ENCODE measurements around the gene DNAJB2. TPM values are rescaled to one million over a fixed set of nuclear protein-coding genes. Genes with fewer than 3 reads are reported as not detected.
"Not testable (repeated sequence)": the region's sequence is repeated elsewhere in the genome, so short reads cannot be mapped to it uniquely, and the experiment has no call there.

The DNAJB2 gene
- total RNA-seq, 2 experiments from 2014 or later: 48.2 to 49.0 TPM

GRCh38 chr2:219300022-219300421, 20.9 kb downstream of the DNAJB2 start:
- no peak overlapping the region for H3K4me3 Mint-ChIP-seq
- H3K9me3 Mint-ChIP-seq (ENCODE audit: low read depth): no peaks in the 10 kb centered on the region
- ATAC-seq (no peak), DNase-seq (no peak)
- no peaks in the 10 kb centered on the region for H3K36me3 Mint-ChIP-seq
- peaks cover 9% of the 10 kb centered on the region for H3K4me1 Mint-ChIP-seq
- peaks cover 56% of the 10 kb centered on the region for H3K27me3 Mint-ChIP-seq
- H3K27ac Mint-ChIP-seq: no peak overlapping the region
- CTCF ChIA-PET: interaction anchor here (0.8 to 4.4 kb wide), 17 partner anchors 9 to 304 kb away, joined by 3 to 32 read pairs (median 4); partner anchors contain the start of genes NHEJ1 and PTPRN

GRCh38 chr2:219302412-219302968, 23.3 kb downstream of the DNAJB2 start:
- CTCF ChIA-PET: interaction anchor here (1.1 to 1.4 kb wide), 3 partner anchors 7 to 50 kb away, joined by 3 to 4 read pairs (median 3); partner anchors contain the start of gene TUBA4B
- Mint-ChIP-seq H3K36me3 (no peaks in the 10 kb centered on the region), H3K4me1 (peaks cover 5% of the 10 kb centered on the region), H3K9me3 (ENCODE audit: low read depth) (no peaks in the 10 kb centered on the region), H3K27ac (no peak overlapping the region), H3K27me3 (peaks cover 63% of the 10 kb centered on the region), H3K4me3 (no peak overlapping the region)
- DNase-seq (no peak), ATAC-seq (no peak)

- CTCF ChIA-PET: interaction anchor here (1.6 kb wide), 1 partner anchor 9 kb away, joined by 6 read pairs; no protein-coding TSS in a partner anchor
- H3K27me3 Mint-ChIP-seq: peaks cover 69% of the 10 kb centered on the region
- no peak for DNase-seq
These were observed 25.1 kb downstream of the DNAJB2 start for GRCh38 chr2:219304223-219304622.

GRCh38 chr2:219306047-219306446, 26.9 kb downstream of the DNAJB2 start:
- ATAC-seq (no peak), DNase-seq (no peak)
- CTCF ChIA-PET: interaction anchor here (0.7 kb wide), 1 partner anchor 27 kb away, joined by 3 read pairs; the partner anchor contains the start of gene DNAJB2
- Mint-ChIP-seq H3K4me1 (no peaks in the 10 kb centered on the region), H3K4me3 (no peak overlapping the region), H3K9me3 (ENCODE audit: low read depth) (no peaks in the 10 kb centered on the region), H3K27me3 (peaks cover 67% of the 10 kb centered on the region), H3K27ac (no peak overlapping the region), H3K36me3 (no peaks in the 10 kb centered on the region)

More at GRCh38 chr2:219304223-219304622, 25.1 kb downstream of the DNAJB2 start:
- Mint-ChIP-seq H3K36me3 (no peaks in the 10 kb centered on the region), H3K9me3 (ENCODE audit: low read depth) (no peaks in the 10 kb centered on the region), H3K4me1 (peaks cover under 1% of the 10 kb centered on the region), H3K27ac (no peak overlapping the region), H3K4me3 (no peak overlapping the region)
- no peak for ATAC-seq

GRCh38 chr2:219308142-219309101, 29.3 kb downstream of the DNAJB2 start:
- H3K4me1 Mint-ChIP-seq: no peaks in the 10 kb centered on the region
- H3K27ac Mint-ChIP-seq: no peak overlapping the region
- H3K27me3 Mint-ChIP-seq: peaks cover 55% of the 10 kb centered on the region
- no peaks in the 10 kb centered on the region for H3K36me3 Mint-ChIP-seq
- DNase-seq (peak; percentile 79), ATAC-seq (peak; percentile 94)
- no peaks in the 10 kb centered on the region for H3K9me3 Mint-ChIP-seq (ENCODE audit: low read depth)
- CTCF ChIA-PET: interaction anchor here (0.6 to 1.4 kb wide), 4 partner anchors 13 to 279 kb away, joined by 3 to 7 read pairs (median 3); no protein-coding TSS in a partner anchor
- no peak overlapping the region for H3K4me3 Mint-ChIP-seq

GRCh38 chr2:219309278-219309677, 30.1 kb downstream of the DNAJB2 start, which contains the start of gene PTPRN:
Gene PTPRN (minus strand): TSS chr2:219309401. CDS start chr2:219309332, 69 bp downstream.
- no peaks in the 10 kb centered on the region for H3K36me3 Mint-ChIP-seq
- DNase-seq (no peak), ATAC-seq (no peak)
- H3K27me3 Mint-ChIP-seq: peaks cover 53% of the 10 kb centered on the region
- no peaks in the 10 kb centered on the region for H3K4me1 Mint-ChIP-seq
- H3K4me3 Mint-ChIP-seq: no peak within 1 kb of the TSS
- no peak within 1 kb of the TSS for H3K27ac Mint-ChIP-seq
- no peaks in the 10 kb centered on the region for H3K9me3 Mint-ChIP-seq (ENCODE audit: low read depth)
- CTCF ChIA-PET: interaction anchor here (0.7 to 1.6 kb wide), 4 partner anchors 10 to 251 kb away, joined by 3 to 7 read pairs (median 5); no protein-coding TSS in a partner anchor

GRCh38 chr2:219312683-219313263, 33.6 kb downstream of the DNAJB2 start:
- not testable (repeated sequence) for H3K4me1 Mint-ChIP-seq; ATAC-seq; H3K27ac Mint-ChIP-seq; H3K4me3 Mint-ChIP-seq; H3K36me3 Mint-ChIP-seq; DNase-seq; H3K9me3 Mint-ChIP-seq (ENCODE audit: low read depth)
- H3K27me3 Mint-ChIP-seq: peaks cover 27% of the 10 kb centered on the region
- CTCF ChIA-PET: interaction anchor here (0.9 kb wide), 1 partner anchor 153 kb away, joined by 3 read pairs; no protein-coding TSS in a partner anchor

GRCh38 chr2:219314804-219315468, 35.8 kb downstream of the DNAJB2 start:
- H3K36me3 Mint-ChIP-seq: no peaks in the 10 kb centered on the region
- no peak overlapping the region for H3K27ac Mint-ChIP-seq
- no peaks in the 10 kb centered on the region for H3K9me3 Mint-ChIP-seq (ENCODE audit: low read depth)
- CTCF ChIA-PET: interaction anchor here (1.0 to 1.3 kb wide), 2 partner anchors 20 to 195 kb away, joined by 3 to 4 read pairs; no protein-coding TSS in a partner anchor
- H3K4me3 Mint-ChIP-seq: no peak overlapping the region
- DNase-seq (no peak), ATAC-seq (no peak)
- H3K27me3 Mint-ChIP-seq: peaks cover 14% of the 10 kb centered on the region
- H3K4me1 Mint-ChIP-seq: no peaks in the 10 kb centered on the region

GRCh38 chr2:219323434-219323833, 44.3 kb downstream of the DNAJB2 start:
- no peak overlapping the region for H3K27ac Mint-ChIP-seq
- DNase-seq (no peak), ATAC-seq (no peak)
- CTCF ChIA-PET: no interaction called here
- no peaks in the 10 kb centered on the region for H3K9me3 Mint-ChIP-seq (ENCODE audit: low read depth)
- H3K36me3 Mint-ChIP-seq: no peaks in the 10 kb centered on the region
- H3K4me1 Mint-ChIP-seq: peaks cover 3% of the 10 kb centered on the region
- H3K27me3 Mint-ChIP-seq: peaks cover 45% of the 10 kb centered on the region
- no peak overlapping the region for H3K4me3 Mint-ChIP-seq

GRCh38 chr2:219325136-219325535, 46.0 kb downstream of the DNAJB2 start:
- no peak overlapping the region for H3K4me3 Mint-ChIP-seq
- no peaks in the 10 kb centered on the region for H3K9me3 Mint-ChIP-seq (ENCODE audit: low read depth)
- CTCF ChIA-PET: no interaction called here
- no peak for ATAC-seq
- no peak for DNase-seq
- H3K27me3 Mint-ChIP-seq: peaks cover 56% of the 10 kb centered on the region
- no peak overlapping the region for H3K27ac Mint-ChIP-seq
- H3K36me3 Mint-ChIP-seq: no peaks in the 10 kb centered on the region
- peaks cover 3% of the 10 kb centered on the region for H3K4me1 Mint-ChIP-seq

- peaks cover 63% of the 10 kb centered on the region for H3K27me3 Mint-ChIP-seq
- no peak for ATAC-seq
- CTCF ChIA-PET: interaction anchor here (1.1 kb wide), 1 partner anchor 10 kb away, joined by 3 read pairs; no protein-coding TSS in a partner anchor
These were observed 46.6 kb downstream of the DNAJB2 start for GRCh38 chr2:219325657-219326315.

GRCh38 chr2:219327719-219328118, 48.6 kb downstream of the DNAJB2 start:
- H3K9me3 Mint-ChIP-seq (ENCODE audit: low read depth): peaks cover 2% of the 10 kb centered on the region
- DNase-seq (no peak), ATAC-seq (no peak)
- H3K4me1 Mint-ChIP-seq: no peaks in the 10 kb centered on the region
- CTCF ChIA-PET: no interaction called here
- H3K27ac Mint-ChIP-seq: no peak overlapping the region
- H3K36me3 Mint-ChIP-seq: no peaks in the 10 kb centered on the region
- peaks cover 68% of the 10 kb centered on the region for H3K27me3 Mint-ChIP-seq
- H3K4me3 Mint-ChIP-seq: no peak overlapping the region

More at GRCh38 chr2:219325657-219326315, 46.6 kb downstream of the DNAJB2 start:
- Mint-ChIP-seq H3K4me1 (peaks cover 2% of the 10 kb centered on the region), H3K27ac (no peak overlapping the region), H3K36me3 (no peaks in the 10 kb centered on the region), H3K4me3 (no peak overlapping the region), H3K9me3 (ENCODE audit: low read depth) (no peaks in the 10 kb centered on the region)
- DNase-seq: no peak

Measured in activated CD8-positive, alpha-beta memory T cell treated with anti-CD3 and anti-CD28 coated beads, Interleukin-2, amount 10 ng/mL, durations not matched to agents 7 days and 5 days (primary cell).